Measurements from ENCODE around the gene C1orf35. TPM values are rescaled to one million over a fixed set of nuclear protein-coding genes. Genes with fewer than 3 reads are reported as not detected.

C1orf35 gene
- total RNA-seq, 1 experiment from 2014 or later: 31.0 TPM

- no peak overlapping the region for H3K18ac ChIP-seq (ENCODE audit: insufficient read length, low read depth, low read length)
- no peaks in the 10 kb centered on the region for H3K9me3 Mint-ChIP-seq
- H2AFZ ChIP-seq (ENCODE audit: low read length): no peak overlapping the region
- H3K14ac ChIP-seq (ENCODE audit: insufficient read depth, low read length): no peak overlapping the region
- no peak overlapping the region for H3K4me3 Mint-ChIP-seq
- no peak overlapping the region for H3K4me2 ChIP-seq (ENCODE audit: insufficient read depth, insufficient read length, low read length)
- no peak overlapping the region for H2BK20ac ChIP-seq (ENCODE audit: low read depth, low read length, poor library complexity, severe bottlenecking)
- H3K36me3 Mint-ChIP-seq (ENCODE audit: insufficient read depth in 1 of 3, low read depth in 3 of 3): no peaks in the 10 kb centered on the region; a peak in 1 of 7 replicates
- no peak overlapping the region for H3K27ac ChIP-seq (ENCODE audit: insufficient read length, low read depth, low read length)
- H3K4ac ChIP-seq (ENCODE audit: low read depth, low read length): no peak overlapping the region
- no peak overlapping the region for H3K56ac ChIP-seq (ENCODE audit: insufficient read length, low read depth, low read length)
- peaks cover 2% of the 10 kb centered on the region for H4K20me1 ChIP-seq (ENCODE audit: control insufficient read depth, insufficient read depth, insufficient read length)
- TF ChIP-seq CTCF (conservative IDR thresholded peaks at IDR 0.05): no peak
- no peak overlapping the region for H3K23ac ChIP-seq (ENCODE audit: insufficient read length, low read depth, low read length)
- no peaks in the 10 kb centered on the region for H3K9me3 ChIP-seq (ENCODE audit: control insufficient read depth, low read depth, low read length)
- H2BK12ac ChIP-seq (ENCODE audit: insufficient read length, low read depth, low read length): no peak overlapping the region
- no CpG with 5 or more reads among the region's 18 CpGs for WGBS (ENCODE audit: extremely low coverage, insufficient read length, low lambda C conversion rate)
- no peaks in the 10 kb centered on the region for H3K27me3 ChIP-seq (ENCODE audit: insufficient read depth, low read length)
- H3K4me1 ChIP-seq (ENCODE audit: insufficient read depth, low read length): no peaks in the 10 kb centered on the region
- H3K27ac Mint-ChIP-seq: no peak overlapping the region
- H4K91ac ChIP-seq (ENCODE audit: insufficient read length, low read depth, low read length): no peak overlapping the region
- no peak overlapping the region for H2BK15ac ChIP-seq (ENCODE audit: low read depth, low read length)
- DNase-seq: peak; percentile 27
- no peak overlapping the region for H4K5ac ChIP-seq (ENCODE audit: insufficient read length, low read depth, low read length)
- H3K79me2 ChIP-seq (ENCODE audit: insufficient read depth, low read length): peaks cover 7% of the 10 kb centered on the region; the same call in 1 of the 2 replicates
- H3K4me1 Mint-ChIP-seq: peaks cover 0 to 11% of the 10 kb centered on the region in 2 experiments; a peak in 2 of 4 replicates
- H3K79me1 ChIP-seq (ENCODE audit: insufficient read depth, low read depth, low read length, poor library complexity, severe bottlenecking): no peaks in the 10 kb centered on the region
- no peak overlapping the region for H2AK5ac ChIP-seq (ENCODE audit: insufficient read length, low read length)
- no peak overlapping the region for H3K9ac ChIP-seq (ENCODE audit: extremely low read depth, insufficient read length, low read length)
- no peak overlapping the region for H3T11ph ChIP-seq (ENCODE audit: low read length)
- no peaks in the 10 kb centered on the region for H3K23me2 ChIP-seq (ENCODE audit: insufficient read length, low read depth, low read length, poor library complexity, severe bottlenecking)
- no peak overlapping the region for H2BK5ac ChIP-seq (ENCODE audit: insufficient read length, low read length)
- no peak overlapping the region for H2BK120ac ChIP-seq (ENCODE audit: low read depth, low read length, poor library complexity, severe bottlenecking)
- no peak overlapping the region for H4K8ac ChIP-seq (replicated peaks; ENCODE audit: insufficient read length, low read depth, low read length)
- H3K27me3 Mint-ChIP-seq (ENCODE audit: low read depth): no peaks in the 10 kb centered on the region
These were observed 45.2 kb upstream of the C1orf35 start for GRCh38 chr1:228148196-228148861.
